H1 (cell line): ENCODE data around the gene SLC23A1.

ENCODE experiments used
- BRCA1 ChIP-seq: IDR thresholded peaks from 2 replicates; pipeline ENCODE4 v1.6.1; 2012; ENCODE audit warnings: low read depth, low read length, improper control_type of control experiment
- CEBPB ChIP-seq: IDR thresholded peaks from 2 replicates; pipeline ENCODE4 v1.6.1; 2012; ENCODE audit warnings: low read depth, low read length
- CHD2 ChIP-seq: IDR thresholded peaks from 2 replicates; pipeline ENCODE4 v1.6.1; 2012; ENCODE audit warnings: low read length, improper control_type of control experiment
- CTCF ChIP-seq, 3 experiments: IDR thresholded peaks; 1 replicate in 2 of 3; 2 replicates in 1 of 3; pipeline versions ENCODE4 v1.5.1 to v1.6.1; 2011; ENCODE audit warnings: low read length in 3 of 3, mild to moderate bottlenecking in 3 of 3, inconsistent platforms in 2 of 3, low read depth in 1 of 3, moderate library complexity in 1 of 3; ENCODE audit not compliant: insufficient read depth in 1 of 3; ENCODE audit errors: control extremely low read depth in 1 of 3
- EZH2 ChIP-seq: fragments of 200-600 bp; sonication (generic); IDR thresholded peaks from 2 replicates; pipeline ENCODE4 v1.7.1; 2012; ENCODE audit warnings: low read depth, mild to moderate bottlenecking, moderate library complexity, low read length, inconsistent platforms; ENCODE audit not compliant: severe bottlenecking
- JUND ChIP-seq: IDR thresholded peaks from 2 replicates; pipeline ENCODE4 v1.6.1; 2011; ENCODE audit warnings: mild to moderate bottlenecking, improper control_type of control experiment, low read length
- MAX ChIP-seq: IDR thresholded peaks from 2 replicates; pipeline ENCODE4 v1.6.1; 2012; ENCODE audit warnings: inconsistent platforms
- POLR2A ChIP-seq, 2 experiments: IDR thresholded peaks; 1 replicate in 1 of 2; 2 replicates in 1 of 2; pipeline ENCODE4 v1.6.1; 2011; ENCODE audit warnings: low read depth in 2 of 2, low read length in 2 of 2, mild to moderate bottlenecking in 2 of 2; ENCODE audit errors: control extremely low read depth in 1 of 2
- POLR2AphosphoS5 ChIP-seq: IDR thresholded peaks from 2 replicates; pipeline ENCODE4 v1.6.1; 2011; ENCODE audit warnings: low read depth, low read length
- RAD21 ChIP-seq, 2 experiments: IDR thresholded peaks in 1 of 2; conservative IDR thresholded peaks in 1 of 2; 2 replicates each; pipeline ENCODE4 v1.6.1; 2011; ENCODE audit warnings: low read depth in 2 of 2, low read length in 2 of 2, improper control_type of control experiment in 1 of 2, inconsistent platforms in 1 of 2, mild to moderate bottlenecking in 1 of 2, moderate library complexity in 1 of 2
- SP2 ChIP-seq: IDR thresholded peaks from 2 replicates; pipeline ENCODE4 v1.6.1; 2012; ENCODE audit warnings: mild to moderate bottlenecking, low read length, inconsistent platforms
- TF ChIP-seq, protein P1 (sequence below): IDR thresholded peaks from 2 replicates; pipeline ENCODE4 v1.6.1; 2011; ENCODE audit warnings: low read depth, mild to moderate bottlenecking, low read length; ENCODE audit not compliant: insufficient read depth

DNA sequence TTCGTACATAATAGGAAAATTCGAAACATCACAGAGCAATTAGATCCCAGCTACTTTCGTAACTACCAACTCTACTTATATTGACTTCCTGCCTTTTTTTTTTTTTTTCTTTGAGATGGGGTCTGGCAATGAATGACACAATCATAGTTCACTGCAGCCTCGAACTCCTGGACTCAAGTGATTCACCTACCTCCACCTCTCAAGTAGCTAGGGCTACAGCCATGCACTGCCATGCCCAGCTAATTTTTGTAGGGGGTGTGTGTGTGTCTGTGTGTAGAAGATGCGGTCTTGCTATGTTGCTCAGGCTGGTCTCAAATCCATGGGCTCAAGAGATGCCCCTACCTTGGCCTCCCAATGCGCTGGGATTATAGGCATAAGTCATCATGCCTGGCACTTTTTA lies 47.3 kb downstream of the SLC23A1 start:
- TF ChIP-seq CTCF (IDR thresholded peaks at IDR 0.05; ENCODE audit: control extremely low read depth in 1 of 3, insufficient read depth in 1 of 3, low read depth in 1 of 3, low read length in 3 of 3) (no peak), EZH2 (no peak), CHD2 (no peak), JUND (no peak), RAD21 (IDR thresholded peaks at IDR 0.05 in 1 of 2, conservative IDR thresholded peaks at IDR 0.05 in 1 of 2; ENCODE audit: low read depth in 2 of 2, low read length in 2 of 2) (no peak), CEBPB (no peak), BRCA1 (no peak), POLR2AphosphoS5 (peak; percentile 51), MAX (no peak), POLR2A (IDR thresholded peaks at IDR 0.05; ENCODE audit: control extremely low read depth in 1 of 2, low read depth in 2 of 2, low read length in 2 of 2) (peak in 1 of 2 experiments; percentile 19; a peak in 2 of 3 replicates), SP2 (no peak)
- TF ChIP-seq, protein P1, sequence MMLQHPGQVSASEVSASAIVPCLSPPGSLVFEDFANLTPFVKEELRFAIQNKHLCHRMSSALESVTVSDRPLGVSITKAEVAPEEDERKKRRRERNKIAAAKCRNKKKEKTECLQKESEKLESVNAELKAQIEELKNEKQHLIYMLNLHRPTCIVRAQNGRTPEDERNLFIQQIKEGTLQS, result no peak
